Measurements from ENCODE around the gene LRTM2.

LRTM2 gene

GRCh38 chr12:1842905-1843640 is 22.7 kb downstream of the LRTM2 start:
- no peak for DNase-seq (ENCODE audit: low read depth)

- DNase-seq (ENCODE audit: low read depth), result no peak
Measured at GRCh38 chr12:1843641-1844005, 23.3 kb downstream of the LRTM2 start.

- DNase-seq (ENCODE audit: low read depth), result no peak
Measured at GRCh38 chr12:1844223-1844622, 23.9 kb downstream of the LRTM2 start.

GRCh38 chr12:1844661-1845409 is 24.5 kb downstream of the LRTM2 start:
- DNase-seq (ENCODE audit: low read depth), result no peak

- DNase-seq (ENCODE audit: low read depth), result no peak
Measured at GRCh38 chr12:1845427-1845826, 25.1 kb downstream of the LRTM2 start.

- no peak for DNase-seq (ENCODE audit: low read depth)
Measured at GRCh38 chr12:1845886-1846285, 25.5 kb downstream of the LRTM2 start.

- DNase-seq (ENCODE audit: low read depth), result no peak
Measured at GRCh38 chr12:1846421-1847405, 26.3 kb downstream of the LRTM2 start.

GRCh38 chr12:1847411-1847810 is 27.0 kb downstream of the LRTM2 start:
- DNase-seq (ENCODE audit: low read depth), result no peak

- no peak for DNase-seq (ENCODE audit: low read depth)
Measured at GRCh38 chr12:1848146-1848545, 27.8 kb downstream of the LRTM2 start.

- no peak for DNase-seq (ENCODE audit: low read depth)
Measured at GRCh38 chr12:1848745-1849144, 28.4 kb downstream of the LRTM2 start.

- no peak for DNase-seq (ENCODE audit: low read depth)
Measured at GRCh38 chr12:1851151-1851701, 30.9 kb downstream of the LRTM2 start.

GRCh38 chr12:1852076-1852475 is 31.7 kb downstream of the LRTM2 start:
- no peak for DNase-seq (ENCODE audit: low read depth)

- DNase-seq (ENCODE audit: low read depth), result no peak
Measured at GRCh38 chr12:1853716-1854115, 33.4 kb downstream of the LRTM2 start.

- DNase-seq (ENCODE audit: low read depth), result no peak
Measured at GRCh38 chr12:1855241-1855640, 34.9 kb downstream of the LRTM2 start.

- no peak for DNase-seq (ENCODE audit: low read depth)
Measured at GRCh38 chr12:1857086-1857485, 36.7 kb downstream of the LRTM2 start.

- no peak for DNase-seq (ENCODE audit: low read depth)
Measured at GRCh38 chr12:1857821-1858220, 37.5 kb downstream of the LRTM2 start.

GRCh38 chr12:1858456-1858855 is 38.1 kb downstream of the LRTM2 start:
- DNase-seq (ENCODE audit: low read depth), result no peak

GRCh38 chr12:1859643-1860042 is 39.3 kb downstream of the LRTM2 start:
- no peak for DNase-seq (ENCODE audit: low read depth)

GRCh38 chr12:1862973-1863372 is 42.6 kb downstream of the LRTM2 start:
- DNase-seq (ENCODE audit: low read depth), result no peak

- DNase-seq (ENCODE audit: low read depth), result no peak
Measured at GRCh38 chr12:1863823-1864222, 43.5 kb downstream of the LRTM2 start.

- DNase-seq (ENCODE audit: low read depth), result no peak
Measured at GRCh38 chr12:1864456-1864855, 44.1 kb downstream of the LRTM2 start.

- DNase-seq (ENCODE audit: low read depth), result no peak
Measured at GRCh38 chr12:1864867-1865266, 44.5 kb downstream of the LRTM2 start.

Measured in activated T-cell treated with anti-CD3 and anti-CD28 coated beads for 48 hours (primary cell).